ENCODE data around the gene ORC4.

ORC4 gene

DNA sequence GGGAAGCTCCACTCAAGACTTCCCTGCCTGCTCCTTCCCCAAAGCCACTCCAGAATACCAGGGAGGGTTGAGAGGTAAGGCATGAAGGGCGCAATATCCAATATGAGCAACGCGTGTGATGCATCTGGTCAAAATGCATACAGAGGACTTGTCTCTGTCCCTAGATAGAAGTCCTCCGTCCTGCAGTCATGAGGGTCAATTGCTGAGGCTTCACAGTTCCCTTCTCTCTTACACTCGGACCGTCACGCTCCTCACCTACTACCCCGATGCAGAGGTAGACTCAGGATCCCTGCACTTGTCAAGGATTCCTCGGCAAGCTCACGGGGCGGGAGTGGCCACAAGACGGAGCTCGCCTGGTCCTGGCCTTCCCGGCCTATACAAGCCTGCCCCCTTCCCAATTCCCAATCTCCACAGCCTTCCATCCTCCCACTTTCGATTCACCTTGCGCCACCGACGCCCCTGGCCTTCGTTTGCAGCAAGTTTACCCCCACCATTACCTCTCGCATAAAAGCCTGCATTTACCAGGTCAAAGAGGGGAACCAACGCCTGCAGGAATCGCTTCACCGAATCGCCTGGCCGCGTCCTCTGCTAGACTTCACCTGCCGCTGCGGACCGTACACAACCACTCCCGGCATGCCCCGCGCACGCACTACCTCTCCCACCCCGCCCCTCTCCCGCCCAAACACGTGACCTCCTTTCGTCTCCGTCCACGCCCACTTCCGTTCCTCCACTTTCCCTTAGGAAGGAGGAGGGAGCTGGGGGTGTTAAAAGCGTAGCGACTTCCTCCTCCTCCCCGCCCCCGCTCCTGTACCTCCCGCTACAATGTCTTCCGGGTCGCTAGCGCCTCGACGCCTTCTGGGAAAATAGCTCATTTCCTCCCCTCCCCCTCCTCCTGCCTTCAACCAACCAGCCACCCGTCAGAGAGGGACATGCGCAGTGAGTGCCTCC is at the start of gene ORC4:
Gene ORC4, minus strand, starts transcription at position 627 of the 948 bp plus-strand sequence. CDS start 44,779 bp downstream, outside the sequence.
- ChIA-PET CTCF (no interaction called here), POLR2A (interaction anchor here (0.5 to 1.4 kb wide), 8 partner anchors 9 to 439 kb away, joined by 3 to 5 read pairs (median 4); no protein-coding TSS in a partner anchor)
- peak; percentile 84 for DNase-seq (ENCODE audit: extremely low spot score)
- TF ChIP-seq L3MBTL2 (conservative IDR thresholded peaks at IDR 0.05) (peak; percentile 61; the same call in 1 of the 2 replicates), FOXM1 (IDR thresholded peaks at IDR 0.05; ENCODE audit: borderline replicate concordance) (no peak), FOXK2 (IDR thresholded peaks at IDR 0.05) (no peak), BHLHE40 (IDR thresholded peaks at IDR 0.05; ENCODE audit: borderline replicate concordance) (no peak), ELF4 (IDR thresholded peaks at IDR 0.05) (peak; percentile 68), NFRKB (IDR thresholded peaks at IDR 0.05) (no peak), FOXA1 (IDR thresholded peaks at IDR 0.05) (no peak), TARDBP (IDR thresholded peaks at IDR 0.05) (no peak), CTBP1 (IDR thresholded peaks at IDR 0.05; ENCODE audit: borderline replicate concordance) (no peak)
- TF ChIP-seq, protein P1, sequence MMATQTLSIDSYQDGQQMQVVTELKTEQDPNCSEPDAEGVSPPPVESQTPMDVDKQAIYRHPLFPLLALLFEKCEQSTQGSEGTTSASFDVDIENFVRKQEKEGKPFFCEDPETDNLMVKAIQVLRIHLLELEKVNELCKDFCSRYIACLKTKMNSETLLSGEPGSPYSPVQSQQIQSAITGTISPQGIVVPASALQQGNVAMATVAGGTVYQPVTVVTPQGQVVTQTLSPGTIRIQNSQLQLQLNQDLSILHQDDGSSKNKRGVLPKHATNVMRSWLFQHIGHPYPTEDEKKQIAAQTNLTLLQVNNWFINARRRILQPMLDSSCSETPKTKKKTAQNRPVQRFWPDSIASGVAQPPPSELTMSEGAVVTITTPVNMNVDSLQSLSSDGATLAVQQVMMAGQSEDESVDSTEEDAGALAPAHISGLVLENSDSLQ (IDR thresholded peaks at IDR 0.05): no peak

DNA sequence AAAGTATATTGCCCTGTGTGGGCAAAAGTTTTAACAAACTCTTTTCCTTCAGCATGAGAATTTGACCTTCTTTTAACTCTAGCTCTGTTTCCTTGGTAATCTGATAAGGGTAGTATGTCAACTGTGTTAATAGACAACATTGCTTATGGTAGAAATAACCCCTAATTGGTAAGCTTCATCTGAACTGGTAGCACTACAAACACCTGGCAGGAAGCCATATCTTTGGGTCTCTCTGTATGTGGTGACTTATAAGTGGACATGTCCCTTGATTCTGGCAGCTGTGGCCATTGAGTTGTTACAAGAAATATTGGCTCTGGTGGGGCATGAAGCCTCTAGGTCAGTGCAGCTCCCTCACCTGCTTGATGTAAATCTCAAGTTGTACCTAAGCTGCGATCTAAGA is 47.3 kb upstream of the ORC4 start:
- ChIA-PET CTCF (no interaction called here), POLR2A (no interaction called here)
- no peak for DNase-seq (ENCODE audit: extremely low spot score)
- TF ChIP-seq FOXK2 (IDR thresholded peaks at IDR 0.05) (no peak), BHLHE40 (IDR thresholded peaks at IDR 0.05; ENCODE audit: borderline replicate concordance) (no peak), ARNT (IDR thresholded peaks at IDR 0.05) (no peak), SP1 (IDR thresholded peaks at IDR 0.05) (no peak), FOXM1 (IDR thresholded peaks at IDR 0.05; ENCODE audit: borderline replicate concordance) (no peak), FOXA1 (IDR thresholded peaks at IDR 0.05) (no peak), L3MBTL2 (conservative IDR thresholded peaks at IDR 0.05) (no peak), NFRKB (IDR thresholded peaks at IDR 0.05) (no peak), ZNF384 (IDR thresholded peaks at IDR 0.05) (no peak), ELF4 (IDR thresholded peaks at IDR 0.05) (no peak), SUZ12 (IDR thresholded peaks at IDR 0.05) (no peak), HDGF (IDR thresholded peaks at IDR 0.05; ENCODE audit: borderline replicate concordance) (no peak), TARDBP (IDR thresholded peaks at IDR 0.05) (no peak), CTBP1 (IDR thresholded peaks at IDR 0.05; ENCODE audit: borderline replicate concordance) (no peak), LEF1 (IDR thresholded peaks at IDR 0.05; ENCODE audit: borderline replicate concordance) (no peak)
- TF ChIP-seq, protein P1 (IDR thresholded peaks at IDR 0.05): no peak

DNA sequence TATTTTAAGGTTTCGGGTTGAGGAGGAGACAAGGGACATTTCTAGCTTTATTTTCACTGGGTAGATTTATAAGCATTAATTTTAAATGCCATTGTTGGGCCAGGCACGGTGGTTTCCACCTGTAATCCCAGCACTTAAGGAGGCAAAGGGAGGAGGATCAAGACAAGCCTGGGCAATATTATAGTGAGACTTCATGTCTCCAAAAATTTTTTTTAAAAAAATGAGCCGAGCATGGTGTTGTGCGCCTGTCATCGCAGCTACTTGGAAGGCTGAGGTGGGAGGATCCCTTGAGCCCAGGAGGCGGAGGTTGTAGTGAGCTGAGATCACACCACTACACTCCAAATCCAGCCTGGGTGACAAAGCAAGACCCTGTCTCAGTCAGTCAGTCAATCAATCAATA is 45.4 kb upstream of the ORC4 start:
- TF ChIP-seq FOXM1 (IDR thresholded peaks at IDR 0.05; ENCODE audit: borderline replicate concordance): no peak
- TF ChIP-seq LEF1 (IDR thresholded peaks at IDR 0.05; ENCODE audit: borderline replicate concordance): no peak
- no peak for TF ChIP-seq ZNF384 (IDR thresholded peaks at IDR 0.05)
- TF ChIP-seq FOXA1 (IDR thresholded peaks at IDR 0.05): no peak
- TF ChIP-seq SUZ12 (IDR thresholded peaks at IDR 0.05): no peak
- no peak for TF ChIP-seq TARDBP (IDR thresholded peaks at IDR 0.05)
- TF ChIP-seq SP1 (IDR thresholded peaks at IDR 0.05): no peak
- no peak for TF ChIP-seq ELF4 (IDR thresholded peaks at IDR 0.05)
- TF ChIP-seq L3MBTL2 (conservative IDR thresholded peaks at IDR 0.05): no peak
- no peak for TF ChIP-seq CTBP1 (IDR thresholded peaks at IDR 0.05; ENCODE audit: borderline replicate concordance)
- no peak for TF ChIP-seq FOXK2 (IDR thresholded peaks at IDR 0.05)
- no peak for TF ChIP-seq HDGF (IDR thresholded peaks at IDR 0.05; ENCODE audit: borderline replicate concordance)
- no peak for TF ChIP-seq ARNT (IDR thresholded peaks at IDR 0.05)
- TF ChIP-seq, protein P1 (IDR thresholded peaks at IDR 0.05): no peak
- ChIA-PET CTCF (no interaction called here), POLR2A (no interaction called here)
- no peak for DNase-seq (ENCODE audit: extremely low spot score)

DNA sequence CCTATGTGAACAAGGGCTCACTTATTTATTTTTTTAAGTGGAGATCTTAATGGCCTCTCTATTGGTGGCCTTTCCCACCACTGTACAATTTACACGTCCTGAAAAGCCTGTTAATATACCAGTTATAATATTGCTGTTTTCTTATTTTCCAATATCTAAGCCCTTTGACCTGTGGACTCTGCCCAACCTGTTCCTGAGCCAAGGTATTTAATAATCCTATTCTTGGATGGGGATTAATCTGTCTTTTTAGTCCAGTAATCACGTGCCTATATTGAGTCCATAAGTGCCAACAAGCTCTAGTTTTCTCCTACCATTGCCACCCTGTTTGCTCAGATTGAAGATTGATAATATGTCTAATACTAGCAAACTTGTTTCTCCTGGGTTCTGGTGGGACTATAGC is 43.1 kb upstream of the ORC4 start:
- ChIA-PET POLR2A (no interaction called here), CTCF (interaction anchor here (0.6 kb wide), 1 partner anchor 432 kb away, joined by 3 read pairs; no protein-coding TSS in a partner anchor)
- DNase-seq (ENCODE audit: extremely low spot score): no peak
- TF ChIP-seq ARNT (IDR thresholded peaks at IDR 0.05) (no peak), FOXM1 (IDR thresholded peaks at IDR 0.05; ENCODE audit: borderline replicate concordance) (no peak), TARDBP (IDR thresholded peaks at IDR 0.05) (no peak)

DNA sequence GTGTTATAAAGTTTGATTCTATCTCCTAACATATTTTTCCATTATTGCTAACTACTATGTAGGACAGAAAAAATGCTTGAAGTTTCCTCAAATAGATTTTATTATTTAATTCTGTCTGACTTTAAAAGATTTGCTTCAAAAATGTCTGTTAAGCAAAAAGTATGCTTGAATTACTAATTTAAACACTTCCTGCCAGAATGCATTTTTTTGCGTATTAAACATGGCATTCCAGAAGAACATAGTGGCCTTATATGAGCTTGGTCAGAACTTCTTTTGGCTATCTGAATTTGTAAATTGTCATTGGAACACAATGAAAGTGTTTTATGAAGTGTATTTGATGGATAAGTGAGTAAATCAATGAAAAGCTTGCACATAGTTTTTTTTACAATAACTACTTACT is 38.1 kb upstream of the ORC4 start:
- POLR2A ChIA-PET: no interaction called here
- DNase-seq (ENCODE audit: extremely low spot score): no peak
- CTCF ChIA-PET: no interaction called here
- TF ChIP-seq FOXK2 (IDR thresholded peaks at IDR 0.05) (no peak), ZNF384 (IDR thresholded peaks at IDR 0.05) (no peak)

DNA sequence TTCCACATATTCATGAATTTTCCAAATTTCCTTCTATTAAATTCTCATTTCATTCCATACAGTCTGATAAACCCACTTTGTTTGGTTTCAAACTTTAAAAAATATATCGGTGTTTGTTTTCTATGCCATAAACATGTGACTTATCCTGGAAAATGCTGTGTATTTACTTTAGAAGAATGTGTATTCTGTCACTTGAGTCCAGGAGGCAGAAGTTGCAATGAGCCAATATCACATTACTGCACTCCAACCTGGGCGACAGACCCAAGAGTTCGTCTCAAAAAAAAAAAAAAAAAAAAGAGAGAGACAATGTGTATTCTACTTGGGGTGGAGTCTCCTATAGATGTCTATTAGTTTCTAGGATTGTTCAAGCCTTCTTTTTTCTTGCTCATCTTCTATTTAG is 32.1 kb upstream of the ORC4 start:
- TF ChIP-seq, protein P1 (IDR thresholded peaks at IDR 0.05): no peak
- TF ChIP-seq HDGF (IDR thresholded peaks at IDR 0.05; ENCODE audit: borderline replicate concordance) (no peak), SP1 (IDR thresholded peaks at IDR 0.05) (no peak), TARDBP (IDR thresholded peaks at IDR 0.05) (no peak), ARNT (IDR thresholded peaks at IDR 0.05) (no peak), CTBP1 (IDR thresholded peaks at IDR 0.05; ENCODE audit: borderline replicate concordance) (no peak), BHLHE40 (IDR thresholded peaks at IDR 0.05; ENCODE audit: borderline replicate concordance) (no peak), ZNF384 (IDR thresholded peaks at IDR 0.05) (no peak)
- POLR2A ChIA-PET: no interaction called here

More for the DNA sequence above, 32.1 kb upstream of the ORC4 start:
- CTCF ChIA-PET: no interaction called here
- no peak for DNase-seq (ENCODE audit: extremely low spot score)
